SK-N-SH (cell line): ENCODE data around the gene LYPD4. TPM values are rescaled to one million over a fixed set of nuclear protein-coding genes. Genes with fewer than 3 reads are reported as not detected.

Experiments used
- CTCF ChIA-PET: fragments of 300-600, 350-600 bp; formaldehyde crosslinking; extraction: SDS; loops from one replicate; lab custom pipeline; 2021; lab: Yijun Ruan, JAX
- POLR2A ChIA-PET: fragments of 350-600 bp; sonication (Branson Sonifier 250); formaldehyde crosslinking; extraction: SDS; loops from one replicate; lab custom pipeline; 2020; ENCODE audit warnings: antibody characterized with exemption, inconsistent platforms; lab: Yijun Ruan, JAX
- DNase-seq: peaks from one replicate; pipeline ENCODE4 v3.0.0; 2012
- H2AFZ ChIP-seq: fragments of 200-600 bp; sonication (generic); 2 replicates; pipeline ENCODE4 v1.8.1; 2016; ENCODE audit warnings: antibody characterized with exemption, mild to moderate bottlenecking, low read depth
- H3F3A ChIP-seq: fragments of 200-600 bp; sonication (generic); replicated peaks from 2 replicates; pipeline ENCODE3; 2016; ENCODE audit warnings: antibody characterized with exemption, mild to moderate bottlenecking; ENCODE audit not compliant: insufficient read depth
- H3K27ac ChIP-seq, 2 experiments: fragments of 200-500 bp in 1 of 2; fragments of 200-600 bp in 1 of 2; sonication (Bioruptor generic) in 1 of 2; sonication (generic), shearing (Covaris generic) in 1 of 2; 2 replicates each; pipeline versions ENCODE4 v1.5.1 to v1.6.1; 2014 to 2016; ENCODE audit warnings: low read depth in 2 of 2, inconsistent platforms in 1 of 2, low read length in 1 of 2, mild to moderate bottlenecking in 1 of 2, mixed read lengths in 1 of 2
- H3K27me3 ChIP-seq: fragments of 200-600 bp; sonication (generic), shearing (Covaris generic); 2 replicates; pipeline ENCODE4 v1.6.1; 2016; ENCODE audit warnings: mixed run types; ENCODE audit not compliant: insufficient read depth
- H3K36me3 ChIP-seq, 2 experiments: fragments of 200-500 bp in 1 of 2; fragments of 200-600 bp in 1 of 2; sonication (Bioruptor generic) in 1 of 2; sonication (generic) in 1 of 2; replicated peaks in 1 of 2; 2 replicates each; pipeline versions ENCODE3 to v1.5.1; 2014 to 2016; ENCODE audit warnings: low read length in 1 of 2, mild to moderate bottlenecking in 1 of 2; ENCODE audit not compliant: insufficient read depth in 2 of 2, control insufficient read depth in 1 of 2
- H3K4me1 ChIP-seq, 2 experiments: fragments of 200-500 bp in 1 of 2; fragments of 200-600 bp in 1 of 2; sonication (Bioruptor generic) in 1 of 2; sonication (generic), shearing (Covaris generic) in 1 of 2; 2 replicates each; pipeline versions ENCODE4 v1.5.1 to v1.6.1; 2014 to 2016; ENCODE audit warnings: low read depth in 1 of 2, low read length in 1 of 2, mixed run types in 1 of 2; ENCODE audit not compliant: insufficient read depth in 2 of 2, control insufficient read depth in 1 of 2
- H3K4me2 ChIP-seq: fragments of 200-600 bp; sonication (generic), shearing (Covaris generic); 2 replicates; pipeline ENCODE4 v1.6.1; 2017; ENCODE audit warnings: mixed run types
- H3K4me3 ChIP-seq, 2 experiments: fragments of 200-500 bp in 1 of 2; fragments of 200-600 bp in 1 of 2; sonication (Bioruptor generic) in 1 of 2; sonication (generic), shearing (Covaris generic) in 1 of 2; 2 replicates each; pipeline versions ENCODE4 v1.5.1 to v1.8.1; 2014 to 2016; ENCODE audit warnings: low read depth in 2 of 2, inconsistent platforms in 1 of 2, low read length in 1 of 2, mild to moderate bottlenecking in 1 of 2, mixed read lengths in 1 of 2, moderate library complexity in 1 of 2
- H3K79me2 ChIP-seq: fragments of 200-600 bp; sonication (generic); 2 replicates; pipeline ENCODE4 v1.8.1; 2017; ENCODE audit warnings: mild to moderate bottlenecking; ENCODE audit not compliant: insufficient read depth
- H3K9ac ChIP-seq: fragments of 200-600 bp; sonication (generic); 2 replicates; pipeline ENCODE4 v1.6.1; 2017; ENCODE audit warnings: mixed run types
- H3K9me2 ChIP-seq: fragments of 200-600 bp; sonication (generic); 2 replicates; pipeline ENCODE4 v1.6.1; 2017; ENCODE audit warnings: mixed run types
- H3K9me3 ChIP-seq: fragments of 200-600 bp; sonication (generic); 2 replicates; pipeline ENCODE4 v1.6.1; 2017; ENCODE audit warnings: mixed run types, mild to moderate bottlenecking, moderate library complexity
- H4K20me1 ChIP-seq: fragments of 200-600 bp; sonication (generic); 2 replicates; pipeline ENCODE4 v1.6.1; 2017; ENCODE audit warnings: mild to moderate bottlenecking, mixed run types; ENCODE audit not compliant: insufficient read depth
- ELF1 ChIP-seq: IDR thresholded peaks from 2 replicates; pipeline ENCODE4 v1.4.0; 2012
- EP300 ChIP-seq, 2 experiments: IDR thresholded peaks; 2 replicates each; pipeline versions ENCODE4 v1.4.0 to v1.6.1; 2012; ENCODE audit warnings: borderline replicate concordance in 1 of 2, low read depth in 1 of 2, low read length in 1 of 2
- EZH2phosphoT487 ChIP-seq: fragments of 200-600 bp; sonication (generic); IDR thresholded peaks from 2 replicates; pipeline ENCODE4 v1.6.1; 2017; ENCODE audit warnings: low read depth, mixed run types, mild to moderate bottlenecking, antibody characterized with exemption, moderate library complexity, borderline replicate concordance
- FOXM1 ChIP-seq: IDR thresholded peaks from 2 replicates; pipeline ENCODE4 v1.4.0; 2012; ENCODE audit warnings: low read depth, mild to moderate bottlenecking
- GABPA ChIP-seq: IDR thresholded peaks from 2 replicates; pipeline ENCODE4 v1.4.0; 2012; ENCODE audit warnings: low read depth, mild to moderate bottlenecking
- MEF2A ChIP-seq: IDR thresholded peaks from 2 replicates; pipeline ENCODE4 v1.4.0; 2012; ENCODE audit warnings: low read depth, borderline replicate concordance
- MXI1 ChIP-seq: IDR thresholded peaks from 2 replicates; pipeline ENCODE4 v1.6.1; 2012; ENCODE audit warnings: mild to moderate bottlenecking, low read depth, low read length, improper control_type of control experiment
- POLR2AphosphoS5 ChIP-seq: IDR thresholded peaks from 2 replicates; pipeline ENCODE4 v1.6.1; 2012; ENCODE audit warnings: low read depth, low read length
- RXRA ChIP-seq: IDR thresholded peaks from 2 replicates; pipeline ENCODE4 v1.4.0; 2012; ENCODE audit warnings: low read depth, mild to moderate bottlenecking, borderline replicate concordance
- SIN3A ChIP-seq: IDR thresholded peaks from 2 replicates; pipeline ENCODE4 v1.6.1; 2012; ENCODE audit warnings: low read depth, mild to moderate bottlenecking, low read length, moderate library complexity, borderline replicate concordance
- TAF1 ChIP-seq: IDR thresholded peaks from 2 replicates; pipeline ENCODE4 v1.6.1; 2012; ENCODE audit warnings: low read depth, mild to moderate bottlenecking, low read length, moderate library complexity, borderline replicate concordance
- YY1 ChIP-seq: IDR thresholded peaks from 2 replicates; pipeline ENCODE4 v1.4.0; 2012; ENCODE audit warnings: low read depth, mild to moderate bottlenecking
- WGBS: methylation state at CpG from one replicate; pipeline ENCODE4 v1.1.6; 2017; ENCODE audit warnings: low lambda C conversion rate; 5-methylcytosine and 5-hydroxymethylcytosine counted together
- polyA plus RNA-seq, 3 experiments: library from polyadenylated mRNA; depleted of rRNA; stranded (reverse); fragments of >200 nt; gene quantifications; 2 replicates each; pipeline ENCODE4 v1.2.3, GENCODE V29; 2012
- TF ChIP-seq, protein P1 (sequence below): fragments of 150-350 bp; IDR thresholded peaks from 2 replicates; pipeline ENCODE4 v1.6.1; 2017; ENCODE audit warnings: antibody characterized with exemption, low read length, low read depth, borderline replicate concordance
- TF ChIP-seq, protein P2 (sequence below): IDR thresholded peaks from 2 replicates; pipeline ENCODE4 v1.4.0; 2012; ENCODE audit warnings: low read depth, borderline replicate concordance
- TF ChIP-seq, protein P3 (sequence below): IDR thresholded peaks from 2 replicates; pipeline ENCODE4 v1.6.1; 2012; ENCODE audit warnings: mild to moderate bottlenecking, low read depth, low read length, moderate library complexity

LYPD4 gene
- polyA plus RNA-seq, 1 of the 3 experiments (the other 2 are of a cell fraction), result not detected

DNA sequence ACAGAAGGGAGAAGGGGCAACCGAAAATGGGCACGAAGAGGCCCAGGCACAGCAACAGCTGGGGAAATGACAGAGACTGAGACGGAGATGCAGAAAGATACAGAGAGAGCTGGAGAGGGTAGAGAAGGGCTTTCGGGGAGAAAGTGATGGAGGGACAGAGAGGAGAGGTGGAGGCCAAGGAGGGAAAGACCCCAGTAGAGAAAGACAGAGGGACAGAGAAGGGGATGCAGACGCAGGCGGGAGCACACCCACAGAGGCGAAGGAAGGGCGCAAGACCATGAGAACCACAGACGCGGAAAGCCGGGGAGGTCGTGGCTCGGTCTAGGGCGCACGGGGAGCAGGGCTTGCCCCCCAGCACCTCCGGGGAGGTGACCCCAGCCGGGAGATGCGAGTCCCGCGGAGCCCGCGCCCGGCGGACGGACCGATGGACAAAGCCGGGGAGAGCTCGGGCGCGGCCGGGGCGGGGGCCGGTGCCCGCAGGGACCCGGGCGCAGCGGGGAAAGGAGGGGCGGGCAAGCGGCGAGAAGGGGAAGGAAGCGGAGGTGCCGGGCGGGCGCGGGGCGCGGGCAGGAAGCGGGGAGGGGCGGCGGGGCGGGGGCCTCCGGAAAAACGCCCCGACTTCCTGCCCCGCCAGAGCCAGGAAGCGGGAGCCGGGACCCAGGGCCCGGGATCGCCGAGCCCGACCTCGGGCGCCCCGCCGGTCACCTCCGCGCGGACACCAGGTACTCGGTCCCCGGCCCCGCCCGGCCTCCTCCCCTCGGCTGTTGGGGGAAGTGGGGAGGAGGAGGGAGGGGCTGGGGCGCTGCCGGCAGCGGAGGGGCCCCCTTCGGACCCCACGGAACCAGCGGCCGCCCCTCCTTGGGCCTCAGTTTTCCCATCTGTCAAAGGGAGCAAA lies 38.3 kb upstream of the LYPD4 start, which contains the start of gene ARHGEF1:
Gene ARHGEF1, plus strand, starts transcription at position 617 of the 895 bp plus-strand sequence. CDS start 4,899 bp downstream, outside the sequence.
- Histone ChIP-seq H3K9me2 (no peaks in the 10 kb centered on the region), H3K4me1 (peaks cover 11 to 16% of the 10 kb centered on the region in 2 experiments; a peak in 3 of 4 replicates), H3K9me3 (no peaks in the 10 kb centered on the region; the same call in 1 of the 2 replicates), H3K27ac (peak within 1 kb of the TSS; percentile 6 to 51; a peak in 3 of 4 replicates), H3K9ac (peak within 1 kb of the TSS; percentile 85), H3K27me3 (no peaks in the 10 kb centered on the region), H3K4me3 (peak within 1 kb of the TSS; percentile 74 to 87), H4K20me1 (peaks cover 29% of the 10 kb centered on the region), H3F3A (peaks cover 13% of the 10 kb centered on the region), H3K4me2 (peak within 1 kb of the TSS; percentile 91), H2AFZ (peak within 1 kb of the TSS; percentile 77), H3K36me3 (peaks cover 0 to 10% of the 10 kb centered on the region in 2 experiments), H3K79me2 (peaks cover 35% of the 10 kb centered on the region)
- WGBS, result 42% methylated on average over 15 of the region's 80 CpGs
- DNase-seq, result peak; percentile 89
- POLR2A ChIA-PET, result interaction anchor here (1.2 kb wide), 1 partner anchor 9 kb away, joined by 4 read pairs; no protein-coding TSS in a partner anchor
- CTCF ChIA-PET, result interaction anchor here (0.7 to 3.6 kb wide), 6 partner anchors 9 to 75 kb away, joined by 3 to 12 read pairs (median 5); partner anchors contain the start of gene RPS19
- TF ChIP-seq EP300 (IDR thresholded peaks at IDR 0.05; ENCODE audit: borderline replicate concordance in 1 of 2, low read depth in 1 of 2, low read length in 1 of 2) (no peak), GABPA (peak; percentile 69), MXI1 (no peak), POLR2AphosphoS5 (0 out of 2 replicates have a peak, but pooled peaks have one; percentile 19), TAF1 (no peak), ELF1 (peak; percentile 51; the same call in 1 of the 2 replicates)
- TF ChIP-seq, protein P1, sequence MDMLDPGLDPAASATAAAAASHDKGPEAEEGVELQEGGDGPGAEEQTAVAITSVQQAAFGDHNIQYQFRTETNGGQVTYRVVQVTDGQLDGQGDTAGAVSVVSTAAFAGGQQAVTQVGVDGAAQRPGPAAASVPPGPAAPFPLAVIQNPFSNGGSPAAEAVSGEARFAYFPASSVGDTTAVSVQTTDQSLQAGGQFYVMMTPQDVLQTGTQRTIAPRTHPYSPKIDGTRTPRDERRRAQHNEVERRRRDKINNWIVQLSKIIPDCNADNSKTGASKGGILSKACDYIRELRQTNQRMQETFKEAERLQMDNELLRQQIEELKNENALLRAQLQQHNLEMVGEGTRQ, result no peak

DNA sequence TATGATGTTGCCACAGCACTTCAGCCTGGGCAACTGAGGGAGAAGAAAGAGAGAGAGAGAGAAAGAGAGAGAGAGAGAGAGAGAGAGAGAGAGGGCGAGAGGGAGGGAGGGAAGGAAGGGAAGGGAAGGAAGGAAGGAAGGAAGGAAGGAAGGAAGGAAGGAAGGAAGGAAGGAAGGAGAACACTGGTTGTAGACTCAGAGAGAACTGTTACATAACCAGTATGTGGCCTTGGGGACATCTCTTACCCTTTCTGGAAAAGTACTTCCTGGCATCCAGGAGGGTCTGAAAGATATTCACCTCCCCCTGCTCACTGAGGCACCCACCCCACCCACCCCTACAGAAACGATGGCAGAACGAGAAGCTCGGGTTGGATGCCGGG lies 35.8 kb upstream of the LYPD4 start:
- H3K9me3 ChIP-seq, result no peaks in the 10 kb centered on the region
- H3K4me3 ChIP-seq, result no peak overlapping the region
- peaks cover 5% of the 10 kb centered on the region for H4K20me1 ChIP-seq
- H3K4me1 ChIP-seq, result peaks cover 0 to 16% of the 10 kb centered on the region in 2 experiments; a peak in 2 of 4 replicates
- peaks cover 12% of the 10 kb centered on the region for H3K79me2 ChIP-seq
- ChIA-PET POLR2A (interaction anchor here (1.1 kb wide), 1 partner anchor 20 kb away, joined by 3 read pairs; the partner anchor contains the start of gene RPS19), CTCF (interaction anchor here (0.9 kb wide), 1 partner anchor 148 kb away, joined by 3 read pairs; no protein-coding TSS in a partner anchor)
- no peak overlapping the region for H2AFZ ChIP-seq
- H3K4me2 ChIP-seq, result no peak overlapping the region
- no peak overlapping the region for H3K27ac ChIP-seq
- no peak overlapping the region for H3K9ac ChIP-seq
- no peaks in the 10 kb centered on the region for H3K27me3 ChIP-seq
- H3F3A ChIP-seq, result peaks cover 13% of the 10 kb centered on the region
- no peak for DNase-seq
- H3K9me2 ChIP-seq, result no peaks in the 10 kb centered on the region
- WGBS, result 78% methylated on average over 5 of the region's 5 CpGs
- no peaks in the 10 kb centered on the region for H3K36me3 ChIP-seq
- TF ChIP-seq EZH2phosphoT487, result no peak
- TF ChIP-seq YY1, result no peak
- TF ChIP-seq, protein P2, sequence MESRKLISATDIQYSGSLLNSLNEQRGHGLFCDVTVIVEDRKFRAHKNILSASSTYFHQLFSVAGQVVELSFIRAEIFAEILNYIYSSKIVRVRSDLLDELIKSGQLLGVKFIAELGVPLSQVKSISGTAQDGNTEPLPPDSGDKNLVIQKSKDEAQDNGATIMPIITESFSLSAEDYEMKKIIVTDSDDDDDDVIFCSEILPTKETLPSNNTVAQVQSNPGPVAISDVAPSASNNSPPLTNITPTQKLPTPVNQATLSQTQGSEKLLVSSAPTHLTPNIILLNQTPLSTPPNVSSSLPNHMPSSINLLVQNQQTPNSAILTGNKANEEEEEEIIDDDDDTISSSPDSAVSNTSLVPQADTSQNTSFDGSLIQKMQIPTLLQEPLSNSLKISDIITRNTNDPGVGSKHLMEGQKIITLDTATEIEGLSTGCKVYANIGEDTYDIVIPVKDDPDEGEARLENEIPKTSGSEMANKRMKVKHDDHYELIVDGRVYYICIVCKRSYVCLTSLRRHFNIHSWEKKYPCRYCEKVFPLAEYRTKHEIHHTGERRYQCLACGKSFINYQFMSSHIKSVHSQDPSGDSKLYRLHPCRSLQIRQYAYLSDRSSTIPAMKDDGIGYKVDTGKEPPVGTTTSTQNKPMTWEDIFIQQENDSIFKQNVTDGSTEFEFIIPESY, result no peak
- TF ChIP-seq POLR2AphosphoS5, result no peak
- TF ChIP-seq, protein P3, sequence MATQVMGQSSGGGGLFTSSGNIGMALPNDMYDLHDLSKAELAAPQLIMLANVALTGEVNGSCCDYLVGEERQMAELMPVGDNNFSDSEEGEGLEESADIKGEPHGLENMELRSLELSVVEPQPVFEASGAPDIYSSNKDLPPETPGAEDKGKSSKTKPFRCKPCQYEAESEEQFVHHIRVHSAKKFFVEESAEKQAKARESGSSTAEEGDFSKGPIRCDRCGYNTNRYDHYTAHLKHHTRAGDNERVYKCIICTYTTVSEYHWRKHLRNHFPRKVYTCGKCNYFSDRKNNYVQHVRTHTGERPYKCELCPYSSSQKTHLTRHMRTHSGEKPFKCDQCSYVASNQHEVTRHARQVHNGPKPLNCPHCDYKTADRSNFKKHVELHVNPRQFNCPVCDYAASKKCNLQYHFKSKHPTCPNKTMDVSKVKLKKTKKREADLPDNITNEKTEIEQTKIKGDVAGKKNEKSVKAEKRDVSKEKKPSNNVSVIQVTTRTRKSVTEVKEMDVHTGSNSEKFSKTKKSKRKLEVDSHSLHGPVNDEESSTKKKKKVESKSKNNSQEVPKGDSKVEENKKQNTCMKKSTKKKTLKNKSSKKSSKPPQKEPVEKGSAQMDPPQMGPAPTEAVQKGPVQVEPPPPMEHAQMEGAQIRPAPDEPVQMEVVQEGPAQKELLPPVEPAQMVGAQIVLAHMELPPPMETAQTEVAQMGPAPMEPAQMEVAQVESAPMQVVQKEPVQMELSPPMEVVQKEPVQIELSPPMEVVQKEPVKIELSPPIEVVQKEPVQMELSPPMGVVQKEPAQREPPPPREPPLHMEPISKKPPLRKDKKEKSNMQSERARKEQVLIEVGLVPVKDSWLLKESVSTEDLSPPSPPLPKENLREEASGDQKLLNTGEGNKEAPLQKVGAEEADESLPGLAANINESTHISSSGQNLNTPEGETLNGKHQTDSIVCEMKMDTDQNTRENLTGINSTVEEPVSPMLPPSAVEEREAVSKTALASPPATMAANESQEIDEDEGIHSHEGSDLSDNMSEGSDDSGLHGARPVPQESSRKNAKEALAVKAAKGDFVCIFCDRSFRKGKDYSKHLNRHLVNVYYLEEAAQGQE, result no peak
- no peak for TF ChIP-seq SIN3A
- no peak for TF ChIP-seq FOXM1
- TF ChIP-seq, protein P1, result no peak
- no peak for TF ChIP-seq RXRA
- no peak for TF ChIP-seq MEF2A
